Calu3 (cell line): ENCODE results near the gene SLC27A1. TPM values are rescaled to one million over a fixed set of nuclear protein-coding genes. Genes with fewer than 3 reads are reported as not detected.

Experiments used
- total RNA-seq: library from RNA; stranded (reverse); gene quantifications from 2 replicates; pipeline ENCODE4 v1.2.3, GENCODE V29; 2022

SLC27A1 gene
- total RNA-seq, 1 experiment from 2014 or later = 42.5 TPM

Other genes starting within 250 kb of the SLC27A1 start
- gene OCEL1, start 244.3 kb upstream of the SLC27A1 start, total RNA-seq = 12.1 and 12.2 TPM in 2 replicates
- gene NR2F6, start 224.6 kb upstream of the SLC27A1 start, total RNA-seq = 33.5 and 34.6 TPM in 2 replicates
- gene USHBP1, start 205.8 kb upstream of the SLC27A1 start, total RNA-seq = 0.10 and 0.26 TPM in 2 replicates
- gene BABAM1, start 203.1 kb upstream of the SLC27A1 start, total RNA-seq = 72.9 and 75.2 TPM in 2 replicates
- gene ANKLE1, start 188.6 kb upstream of the SLC27A1 start, total RNA-seq = 0.32 and 0.66 TPM in 2 replicates
- gene ABHD8, start 167.1 kb upstream of the SLC27A1 start, total RNA-seq = 6.0 and 6.2 TPM in 2 replicates
- 37.9 and 38.4 TPM in 2 replicates for gene MRPL34, start 164.7 kb upstream of the SLC27A1 start, total RNA-seq
- gene DDA1, start 161.0 kb upstream of the SLC27A1 start, total RNA-seq = 50.8 and 54.9 TPM in 2 replicates
- gene ANO8, start 135.7 kb upstream of the SLC27A1 start, total RNA-seq = 9.6 and 10.5 TPM in 2 replicates
- gene GTPBP3, start 133.0 kb upstream of the SLC27A1 start, total RNA-seq = 30.6 and 40.9 TPM in 2 replicates
- gene PLVAP, start 93.2 kb upstream of the SLC27A1 start, total RNA-seq = not detected in 2 replicates
- gene CCDC194, start 76.3 kb upstream of the SLC27A1 start, total RNA-seq = not detected in 2 replicates
- gene BST2, start 64.9 kb upstream of the SLC27A1 start, total RNA-seq = 0.94 and 10.4 TPM in 2 replicates
- gene MVB12A, start 50.5 kb upstream of the SLC27A1 start, total RNA-seq = 35.6 and 41.1 TPM in 2 replicates
- 0.32 and 0.59 TPM in 2 replicates for gene TMEM221, start 21.9 kb upstream of the SLC27A1 start, total RNA-seq
- not detected in 2 replicates for gene NXNL1, start 9.6 kb upstream of the SLC27A1 start, total RNA-seq
- 75.5 and 78.1 TPM in 2 replicates for gene PGLS, start 41.1 kb downstream of the SLC27A1 start, total RNA-seq
- gene COLGALT1, start 85.1 kb downstream of the SLC27A1 start, total RNA-seq = 69.8 and 79.1 TPM in 2 replicates
- 0.28 and 3.8 TPM in 2 replicates for gene UNC13A, start 217.8 kb downstream of the SLC27A1 start, total RNA-seq
- gene MAP1S, start 249.0 kb downstream of the SLC27A1 start, total RNA-seq = 57.1 and 59.5 TPM in 2 replicates